Thyroid gland (tissue), 4 donors: ENCODE measurements around the gene ALCAM.

Source experiments
- CTCF ChIP-seq, 6 experiments: fragments of 200-600 bp in 3 of 6; fragments of 450-650 bp in 3 of 6; sonication (generic) in 3 of 6; IDR thresholded peaks; one replicate each; pipeline ENCODE4 v1.5.1; 2016 to 2019; ENCODE audit warnings: antibody characterized with exemption in 6 of 6, mild to moderate bottlenecking in 2 of 6, inconsistent platforms in 1 of 6, moderate library complexity in 1 of 6
- POLR2A ChIP-seq, 2 donors: fragments of 450-650 bp; IDR thresholded peaks; one replicate each; pipeline ENCODE4 v1.6.1; 2017; ENCODE audit warnings: antibody characterized with exemption in 2 of 2, mild to moderate bottlenecking in 2 of 2, moderate library complexity in 1 of 2

- TF ChIP-seq CTCF (IDR thresholded peaks at IDR 0.05) (no peak), POLR2A (IDR thresholded peaks at IDR 0.05) (no peak)
Observed at GRCh38 chr3:105334138-105334882, 32.4 kb upstream of the ALCAM start.
